Fibroblast of the aortic adventitia (primary cell): Measurements from ENCODE around the gene KPNB1. TPM values are rescaled to one million over a fixed set of nuclear protein-coding genes. Genes with fewer than 3 reads are reported as not detected.
A peak's percentile ranks its signal among the peaks of the same experiment; 100 is the strongest.

Source experiments
- DNase-seq: peaks from one replicate; pipeline ENCODE4 v3.0.0-alpha.2; 2010; ENCODE audit warnings: low read depth
- H3K4me3 ChIP-seq: 2 replicates; pipeline ENCODE4 v1.5.1; 2011; ENCODE audit warnings: low read depth, mild to moderate bottlenecking, control low read depth, low read length, moderate library complexity
- CTCF ChIP-seq: IDR thresholded peaks from 2 replicates; pipeline ENCODE4 v1.5.1; 2011; ENCODE audit warnings: mild to moderate bottlenecking, low read length, control low read depth, inconsistent platforms; ENCODE audit not compliant: insufficient read depth
- total RNA-seq: library from RNA; depleted of rRNA; stranded (reverse); fragments of >200 nt; gene quantifications from 2 replicates; pipeline ENCODE4 v1.2.3, GENCODE V29; 2012; ENCODE audit warnings: low replicate concordance

The KPNB1 gene
- total RNA-seq, 1 donor, result 473 TPM

GRCh38 chr17:47695429-47696376 lies 46.0 kb downstream of the KPNB1 start:
- H3K4me3 ChIP-seq, result peak overlapping the region; percentile 72

GRCh38 chr17:47696717-47697642 lies 47.3 kb downstream of the KPNB1 start:
- DNase-seq, result no peak
- no peak overlapping the region for H3K4me3 ChIP-seq
- no peak for TF ChIP-seq CTCF

More at GRCh38 chr17:47695429-47696376, 46.0 kb downstream of the KPNB1 start:
- TF ChIP-seq CTCF, result no peak
- peak; percentile 18 for DNase-seq

GRCh38 chr17:47697906-47698711 lies 48.4 kb downstream of the KPNB1 start:
- no peak overlapping the region for H3K4me3 ChIP-seq
- no peak for DNase-seq
- TF ChIP-seq CTCF, result no peak

- TF ChIP-seq CTCF, result peak; percentile 92
- no peak overlapping the region for H3K4me3 ChIP-seq
- DNase-seq, result peak; percentile 47
Observed at GRCh38 chr17:47698749-47699535, 49.2 kb downstream of the KPNB1 start.

GRCh38 chr17:47699536-47699840 lies 49.8 kb downstream of the KPNB1 start:
- H3K4me3 ChIP-seq, result no peak overlapping the region
- DNase-seq, result no peak
- no peak for TF ChIP-seq CTCF
